ENCODE data around the gene KPNA5. TPM values are rescaled to one million over a fixed set of nuclear protein-coding genes. Genes with fewer than 3 reads are reported as not detected.

KPNA5 gene
- total and polyA plus RNA-seq, 9 of the 15 experiments (the other 6 are each of a cell fraction or from before 2014, with no cell fraction given) = 3.2 to 10.3 (median 6.5) TPM

DNA sequence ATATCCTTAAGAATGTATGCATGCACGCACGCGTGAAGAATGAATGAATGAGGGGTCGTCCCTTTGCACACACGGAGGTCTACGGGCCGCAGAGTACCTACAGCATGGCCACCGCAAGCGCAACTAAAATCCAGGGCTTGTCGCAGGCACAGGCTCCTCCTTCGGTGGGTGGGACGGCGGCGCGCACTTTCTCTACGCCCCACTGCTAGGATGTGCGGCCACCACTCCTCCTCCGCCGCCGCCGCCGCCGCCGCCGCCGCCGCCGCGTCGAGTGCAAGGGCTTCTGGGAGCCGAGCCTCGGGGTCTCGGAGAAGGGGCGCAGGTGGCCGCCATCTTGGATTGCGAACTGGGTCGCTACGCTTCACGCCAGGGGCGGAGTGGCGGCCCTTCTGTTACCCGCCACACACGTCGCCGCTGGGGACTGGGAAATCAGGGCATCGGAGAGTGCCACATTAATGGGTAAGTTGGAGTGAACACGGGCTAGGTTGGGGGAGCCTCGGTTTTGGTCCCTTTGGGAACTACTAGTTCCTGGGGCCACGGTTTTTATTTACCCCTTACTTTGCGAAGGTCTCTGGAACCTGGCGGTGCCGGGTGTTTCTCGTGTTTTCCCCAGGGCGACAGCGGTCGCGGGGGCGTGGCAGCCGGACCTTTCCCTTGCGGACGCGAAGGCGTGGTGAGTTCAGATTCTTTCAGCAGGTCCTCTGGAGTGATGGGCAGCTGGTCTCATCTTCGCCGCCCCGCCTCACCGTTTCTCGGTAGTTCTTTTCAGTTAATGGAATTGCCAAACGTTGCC lies at the start of gene KPNA5 (continued):
- no peak for TF ChIP-seq ETV6 (IDR thresholded peaks at IDR 0.05; ENCODE audit: borderline replicate concordance in 1 of 2, low read depth in 2 of 2, low read length in 1 of 2)
- no peak for TF ChIP-seq ETV6 (CRISPR knock-in tag; IDR thresholded peaks at IDR 0.05; ENCODE audit: borderline replicate concordance)
- TF ChIP-seq DMBX1 (CRISPR knock-in tag; IDR thresholded peaks at IDR 0.05; ENCODE audit: borderline replicate concordance) = no peak
- TF ChIP-seq ZNF766 (CRISPR knock-in tag; conservative IDR thresholded peaks at IDR 0.05) = no peak
- no peak for TF ChIP-seq SRSF9 (IDR thresholded peaks at IDR 0.05; ENCODE audit: borderline replicate concordance, low read depth, low read length)
- peak; percentile 64 for TF ChIP-seq MEIS2 (IDR thresholded peaks at IDR 0.05; ENCODE audit: partially characterized antibody)
- TF ChIP-seq, protein P1, sequence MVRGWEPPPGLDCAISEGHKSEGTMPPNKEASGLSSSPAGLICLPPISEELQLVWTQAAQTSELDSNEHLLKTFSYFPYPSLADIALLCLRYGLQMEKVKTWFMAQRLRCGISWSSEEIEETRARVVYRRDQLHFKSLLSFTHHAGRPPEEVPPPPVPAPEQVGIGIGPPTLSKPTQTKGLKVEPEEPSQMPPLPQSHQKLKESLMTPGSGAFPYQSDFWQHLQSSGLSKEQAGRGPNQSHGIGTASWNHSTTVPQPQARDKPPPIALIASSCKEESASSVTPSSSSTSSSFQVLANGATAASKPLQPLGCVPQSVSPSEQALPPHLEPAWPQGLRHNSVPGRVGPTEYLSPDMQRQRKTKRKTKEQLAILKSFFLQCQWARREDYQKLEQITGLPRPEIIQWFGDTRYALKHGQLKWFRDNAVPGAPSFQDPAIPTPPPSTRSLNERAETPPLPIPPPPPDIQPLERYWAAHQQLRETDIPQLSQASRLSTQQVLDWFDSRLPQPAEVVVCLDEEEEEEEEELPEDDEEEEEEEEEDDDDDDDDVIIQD (CRISPR knock-in tag; IDR thresholded peaks at IDR 0.05) = no peak
- TF ChIP-seq KAT7 (CRISPR knock-in tag; IDR thresholded peaks at IDR 0.05; ENCODE audit: borderline replicate concordance) = no peak; the same call in 1 of the 2 replicates
- TF ChIP-seq, protein P2, sequence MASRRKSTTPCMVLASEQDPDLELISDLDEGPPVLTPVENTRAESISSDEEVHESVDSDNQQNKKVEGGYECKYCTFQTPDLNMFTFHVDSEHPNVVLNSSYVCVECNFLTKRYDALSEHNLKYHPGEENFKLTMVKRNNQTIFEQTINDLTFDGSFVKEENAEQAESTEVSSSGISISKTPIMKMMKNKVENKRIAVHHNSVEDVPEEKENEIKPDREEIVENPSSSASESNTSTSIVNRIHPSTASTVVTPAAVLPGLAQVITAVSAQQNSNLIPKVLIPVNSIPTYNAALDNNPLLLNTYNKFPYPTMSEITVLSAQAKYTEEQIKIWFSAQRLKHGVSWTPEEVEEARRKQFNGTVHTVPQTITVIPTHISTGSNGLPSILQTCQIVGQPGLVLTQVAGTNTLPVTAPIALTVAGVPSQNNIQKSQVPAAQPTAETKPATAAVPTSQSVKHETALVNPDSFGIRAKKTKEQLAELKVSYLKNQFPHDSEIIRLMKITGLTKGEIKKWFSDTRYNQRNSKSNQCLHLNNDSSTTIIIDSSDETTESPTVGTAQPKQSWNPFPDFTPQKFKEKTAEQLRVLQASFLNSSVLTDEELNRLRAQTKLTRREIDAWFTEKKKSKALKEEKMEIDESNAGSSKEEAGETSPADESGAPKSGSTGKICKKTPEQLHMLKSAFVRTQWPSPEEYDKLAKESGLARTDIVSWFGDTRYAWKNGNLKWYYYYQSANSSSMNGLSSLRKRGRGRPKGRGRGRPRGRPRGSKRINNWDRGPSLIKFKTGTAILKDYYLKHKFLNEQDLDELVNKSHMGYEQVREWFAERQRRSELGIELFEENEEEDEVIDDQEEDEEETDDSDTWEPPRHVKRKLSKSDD (conservative IDR thresholded peaks at IDR 0.05; ENCODE audit: low read length) = 0 out of 2 replicates have a peak, but pooled peaks have one; percentile 17
- TF ChIP-seq, protein P3, sequence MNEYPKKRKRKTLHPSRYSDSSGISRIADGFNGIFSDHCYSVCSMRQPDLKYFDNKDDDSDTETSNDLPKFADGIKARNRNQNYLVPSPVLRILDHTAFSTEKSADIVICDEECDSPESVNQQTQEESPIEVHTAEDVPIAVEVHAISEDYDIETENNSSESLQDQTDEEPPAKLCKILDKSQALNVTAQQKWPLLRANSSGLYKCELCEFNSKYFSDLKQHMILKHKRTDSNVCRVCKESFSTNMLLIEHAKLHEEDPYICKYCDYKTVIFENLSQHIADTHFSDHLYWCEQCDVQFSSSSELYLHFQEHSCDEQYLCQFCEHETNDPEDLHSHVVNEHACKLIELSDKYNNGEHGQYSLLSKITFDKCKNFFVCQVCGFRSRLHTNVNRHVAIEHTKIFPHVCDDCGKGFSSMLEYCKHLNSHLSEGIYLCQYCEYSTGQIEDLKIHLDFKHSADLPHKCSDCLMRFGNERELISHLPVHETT (CRISPR knock-in tag; conservative IDR thresholded peaks at IDR 0.05 in 1 of 2, IDR thresholded peaks at IDR 0.05 in 1 of 2) = peak in 1 of 2 experiments; percentile 87; a peak in 2 of 4 replicates
- TF ChIP-seq TAF15 (IDR thresholded peaks at IDR 0.05; ENCODE audit: low read depth, low read length) = no peak
- TF ChIP-seq CSDE1 (IDR thresholded peaks at IDR 0.05) = no peak
- TF ChIP-seq, protein P4, sequence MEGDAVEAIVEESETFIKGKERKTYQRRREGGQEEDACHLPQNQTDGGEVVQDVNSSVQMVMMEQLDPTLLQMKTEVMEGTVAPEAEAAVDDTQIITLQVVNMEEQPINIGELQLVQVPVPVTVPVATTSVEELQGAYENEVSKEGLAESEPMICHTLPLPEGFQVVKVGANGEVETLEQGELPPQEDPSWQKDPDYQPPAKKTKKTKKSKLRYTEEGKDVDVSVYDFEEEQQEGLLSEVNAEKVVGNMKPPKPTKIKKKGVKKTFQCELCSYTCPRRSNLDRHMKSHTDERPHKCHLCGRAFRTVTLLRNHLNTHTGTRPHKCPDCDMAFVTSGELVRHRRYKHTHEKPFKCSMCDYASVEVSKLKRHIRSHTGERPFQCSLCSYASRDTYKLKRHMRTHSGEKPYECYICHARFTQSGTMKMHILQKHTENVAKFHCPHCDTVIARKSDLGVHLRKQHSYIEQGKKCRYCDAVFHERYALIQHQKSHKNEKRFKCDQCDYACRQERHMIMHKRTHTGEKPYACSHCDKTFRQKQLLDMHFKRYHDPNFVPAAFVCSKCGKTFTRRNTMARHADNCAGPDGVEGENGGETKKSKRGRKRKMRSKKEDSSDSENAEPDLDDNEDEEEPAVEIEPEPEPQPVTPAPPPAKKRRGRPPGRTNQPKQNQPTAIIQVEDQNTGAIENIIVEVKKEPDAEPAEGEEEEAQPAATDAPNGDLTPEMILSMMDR (IDR thresholded peaks at IDR 0.05 in 2 of 3, conservative IDR thresholded peaks at IDR 0.05 in 1 of 3; ENCODE audit: insufficient read depth in 2 of 3, low read depth in 1 of 3, low read length in 3 of 3) = no peak
- TF ChIP-seq TCF3 (CRISPR knock-in tag; IDR thresholded peaks at IDR 0.05) = no peak
- TF ChIP-seq ZNF143 (CRISPR knock-in tag; IDR thresholded peaks at IDR 0.05) = peak; percentile 81
- TF ChIP-seq LARP7 (IDR thresholded peaks at IDR 0.05) = no peak
- no peak; a peak in 1 of 4 replicates for TF ChIP-seq KDM4B (IDR thresholded peaks at IDR 0.05; ENCODE audit: borderline replicate concordance in 2 of 2, low read depth in 1 of 2)
- TF ChIP-seq MAZ (CRISPR knock-in tag; conservative IDR thresholded peaks at IDR 0.05 in 1 of 2, IDR thresholded peaks at IDR 0.05 in 1 of 2) = peak in 1 of 2 experiments; percentile 64; a peak in 2 of 4 replicates
- no peak for TF ChIP-seq NUFIP1 (IDR thresholded peaks at IDR 0.05; ENCODE audit: partially characterized antibody)
